Stimulated activated CD4-positive, alpha-beta T cell treated with anti-CD3 and anti-CD28 coated beads, Interleukin-4, amount 100 ng/mL, for 24 hours (primary cell): ENCODE measurements around the gene SDCBP2.
"Not testable (repeated sequence)": the region's sequence is repeated elsewhere in the genome, so short reads cannot be mapped to it uniquely, and the experiment has no call there.

Experiments
- DNase-seq: peaks from one replicate; pipeline ENCODE4 v3.0.0-alpha.2; 2020

Gene SDCBP2

GRCh38 chr20:1357921-1358671 lies 29.2 kb upstream of the SDCBP2 start:
- peak; percentile 56 for DNase-seq

GRCh38 chr20:1353956-1354355 lies 25.0 kb upstream of the SDCBP2 start:
- no peak for DNase-seq

GRCh38 chr20:1346315-1346969 lies 17.5 kb upstream of the SDCBP2 start:
- DNase-seq = no peak

- DNase-seq = no peak
Observed at GRCh38 chr20:1345756-1346093, 16.8 kb upstream of the SDCBP2 start.

DNA sequence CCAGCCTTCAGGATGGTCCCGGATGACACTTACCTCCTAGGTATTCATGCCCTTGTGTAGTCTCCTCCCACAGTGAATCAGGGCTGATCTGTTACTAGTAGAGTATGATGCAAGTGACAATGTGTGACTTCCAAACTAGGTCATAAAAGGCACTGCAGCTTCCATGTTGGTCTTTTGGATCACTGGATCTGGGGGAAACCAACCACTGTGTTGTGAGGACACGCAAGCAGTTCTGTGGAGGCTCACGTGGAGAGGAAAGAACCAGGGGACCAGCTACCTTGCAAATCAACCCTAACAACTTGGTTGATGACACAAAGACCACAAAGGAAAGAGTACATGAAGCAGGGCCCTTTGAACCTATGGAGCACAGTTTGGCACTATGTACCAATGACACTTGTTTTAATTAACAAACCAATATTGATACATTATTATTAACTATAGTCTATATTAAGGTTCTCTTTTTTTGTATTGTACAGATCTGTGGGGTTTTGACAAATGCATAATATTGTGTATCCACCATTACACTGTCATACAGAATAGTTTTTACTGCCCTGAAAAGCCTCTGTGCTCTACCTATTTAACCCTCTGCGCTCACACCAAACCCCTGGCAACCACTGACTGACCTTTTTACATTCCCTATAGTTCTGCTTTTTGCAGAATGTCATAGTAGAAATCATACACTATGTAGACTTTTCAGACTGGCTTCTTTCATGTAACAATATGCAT lies 16.3 kb upstream of the SDCBP2 start:
- DNase-seq = no peak

GRCh38 chr20:1343446-1344124 lies 14.6 kb upstream of the SDCBP2 start:
- not testable (repeated sequence) for DNase-seq

DNA sequence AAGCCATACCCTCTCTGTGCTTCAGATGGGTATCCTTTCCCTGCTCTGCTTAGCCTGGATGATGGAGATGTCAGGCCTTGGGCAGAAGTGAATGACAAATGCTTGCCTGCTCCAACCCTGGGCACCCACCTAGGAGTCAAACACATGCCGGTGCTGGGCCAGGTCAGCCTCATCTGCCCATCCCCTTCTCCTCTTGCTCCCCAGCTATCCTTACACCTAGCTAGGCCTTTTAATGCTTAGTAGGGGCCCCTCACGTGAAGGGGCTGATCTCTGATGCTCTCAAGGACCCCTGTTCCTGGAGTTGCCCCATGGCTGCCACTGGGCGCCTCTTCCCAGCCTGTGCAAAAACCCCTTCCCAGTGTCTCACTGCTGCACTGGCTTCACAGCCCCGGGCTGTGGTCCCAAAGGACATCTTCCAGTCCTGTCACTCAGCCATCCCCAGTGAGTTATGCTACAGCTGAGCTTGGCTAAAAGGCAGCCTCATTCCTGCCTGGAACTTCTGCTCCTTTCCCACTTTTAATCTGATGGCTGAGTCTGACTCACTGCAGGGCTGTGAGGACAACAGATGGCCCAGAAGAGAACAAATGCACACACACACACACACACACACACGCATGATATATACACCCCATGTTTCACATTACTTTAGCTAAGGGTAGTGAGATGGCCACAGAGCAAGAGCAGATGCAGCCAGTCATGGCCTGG lies 12.8 kb upstream of the SDCBP2 start:
- DNase-seq = no peak

DNA sequence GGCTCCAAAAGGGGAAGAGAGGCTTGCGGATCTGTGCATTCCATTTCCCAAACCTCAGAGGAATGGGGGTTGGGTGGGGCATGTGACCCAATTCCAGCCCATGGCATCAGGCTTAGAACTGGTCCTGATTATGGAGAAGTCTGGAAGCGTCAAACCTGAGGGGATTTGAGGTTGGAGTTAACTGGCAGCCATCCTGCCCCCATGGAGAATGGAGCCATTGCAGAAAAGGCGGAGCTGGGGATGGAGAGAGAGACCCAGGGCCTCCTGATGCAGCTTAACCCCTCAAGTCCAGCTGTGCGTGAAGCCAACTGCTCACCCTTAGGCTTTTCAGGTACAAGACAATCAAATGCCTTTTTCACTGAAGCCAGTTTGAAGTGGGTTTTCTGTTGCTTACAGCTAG lies 9.9 kb upstream of the SDCBP2 start:
- no peak for DNase-seq

- DNase-seq = no peak
Observed at GRCh38 chr20:1338096-1338495, 9.2 kb upstream of the SDCBP2 start.

DNA sequence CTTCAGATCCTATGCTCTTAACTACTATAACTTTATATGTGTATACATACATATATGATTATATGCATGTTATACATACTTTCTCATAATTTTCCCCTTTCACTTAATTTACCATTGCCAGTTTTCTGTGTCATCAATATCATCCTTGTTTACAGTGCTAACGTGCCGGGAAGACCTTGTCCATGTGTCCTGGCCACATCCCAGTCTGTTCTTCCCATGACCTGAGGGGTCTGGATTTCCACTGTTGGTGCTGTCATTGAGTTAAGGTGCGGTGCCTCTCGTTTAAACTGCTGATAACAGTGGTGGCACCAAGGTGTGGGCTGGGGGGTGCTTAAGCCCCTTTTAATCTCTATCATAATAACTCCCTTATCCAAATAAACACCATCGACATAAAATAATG lies 8.5 kb upstream of the SDCBP2 start:
- no peak for DNase-seq

DNA sequence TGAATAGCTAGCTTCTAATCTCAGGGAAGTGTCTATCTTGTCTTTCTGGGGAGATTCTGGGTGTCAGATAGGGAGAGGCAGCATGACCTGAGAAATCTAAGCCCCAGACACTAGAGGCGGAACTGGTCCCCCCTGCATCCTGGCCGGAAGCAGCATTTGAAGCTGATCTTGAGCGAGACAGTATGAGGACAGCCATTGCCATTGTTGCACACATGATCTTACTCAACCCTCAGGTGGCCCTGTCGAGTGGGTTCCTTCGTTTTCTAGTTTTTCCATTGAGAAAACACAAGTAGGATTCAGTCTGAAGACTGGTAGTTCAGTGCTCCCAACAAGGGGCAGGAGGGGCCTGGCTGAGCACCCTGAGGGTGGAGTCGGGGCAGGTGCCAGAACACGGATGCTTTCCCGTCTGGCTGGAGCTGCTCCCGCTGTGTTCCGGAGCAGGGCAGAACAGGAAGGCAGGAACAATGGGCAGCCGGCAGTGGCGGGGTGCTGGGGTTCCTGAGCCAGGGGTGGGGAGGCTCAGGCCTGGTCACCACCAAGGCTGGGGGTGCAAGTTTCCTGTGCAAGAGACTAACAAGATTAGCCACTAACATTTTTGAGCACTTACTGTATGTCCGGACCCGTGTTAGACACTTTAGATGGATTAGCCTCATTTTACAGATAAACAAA lies 7.9 kb upstream of the SDCBP2 start:
- DNase-seq = no peak

GRCh38 chr20:1335961-1336698 lies 7.2 kb upstream of the SDCBP2 start:
- no peak for DNase-seq

- DNase-seq = no peak
Observed at GRCh38 chr20:1334761-1335160, 5.8 kb upstream of the SDCBP2 start.

DNA sequence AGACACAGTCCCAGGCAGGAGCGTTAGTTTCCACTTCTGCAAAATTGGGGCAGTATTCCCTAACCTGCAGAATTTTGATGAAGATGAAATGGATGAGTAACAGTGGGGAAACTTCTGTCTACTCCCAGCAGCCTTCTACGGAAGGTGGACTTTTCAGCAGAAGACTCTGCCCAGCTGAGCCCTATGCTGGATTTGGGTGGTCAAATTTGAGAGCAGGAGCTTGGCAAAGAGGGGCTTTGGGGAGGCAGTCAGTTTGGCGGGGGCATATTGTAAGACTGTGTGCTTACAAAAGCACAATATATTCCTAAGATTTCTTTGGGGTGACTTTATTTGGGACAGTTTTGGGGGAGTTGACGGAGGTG lies 5.4 kb upstream of the SDCBP2 start:
- DNase-seq = no peak

- DNase-seq = no peak
Observed at GRCh38 chr20:1333462-1334369, 4.8 kb upstream of the SDCBP2 start.

DNA sequence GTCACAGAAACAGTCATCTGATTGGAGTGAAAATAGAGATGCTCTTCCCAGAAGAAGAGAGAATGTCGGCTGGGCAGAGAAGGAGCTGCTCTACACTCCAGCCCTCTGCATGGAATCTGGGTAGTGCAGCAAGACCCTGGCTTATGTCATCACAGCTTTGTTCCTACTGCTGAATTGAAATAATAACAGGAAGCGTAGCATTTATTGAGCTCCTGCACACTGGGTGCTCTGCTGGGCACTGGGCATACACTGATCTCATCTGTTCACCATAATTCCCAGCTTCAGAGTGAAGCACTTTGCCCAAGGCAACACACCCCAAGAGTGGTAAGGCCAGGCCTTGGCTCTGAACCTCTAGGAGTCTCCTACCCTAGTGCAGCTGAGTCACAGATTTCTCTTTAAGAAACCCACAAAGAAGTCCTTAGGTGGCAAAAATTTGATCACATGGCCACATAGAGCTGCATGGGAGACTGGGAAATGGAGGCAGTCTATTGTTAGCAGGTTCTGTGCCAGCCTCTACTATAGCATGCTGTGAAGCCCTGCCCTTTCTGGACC lies 3.9 kb upstream of the SDCBP2 start:
- no peak for DNase-seq

DNA sequence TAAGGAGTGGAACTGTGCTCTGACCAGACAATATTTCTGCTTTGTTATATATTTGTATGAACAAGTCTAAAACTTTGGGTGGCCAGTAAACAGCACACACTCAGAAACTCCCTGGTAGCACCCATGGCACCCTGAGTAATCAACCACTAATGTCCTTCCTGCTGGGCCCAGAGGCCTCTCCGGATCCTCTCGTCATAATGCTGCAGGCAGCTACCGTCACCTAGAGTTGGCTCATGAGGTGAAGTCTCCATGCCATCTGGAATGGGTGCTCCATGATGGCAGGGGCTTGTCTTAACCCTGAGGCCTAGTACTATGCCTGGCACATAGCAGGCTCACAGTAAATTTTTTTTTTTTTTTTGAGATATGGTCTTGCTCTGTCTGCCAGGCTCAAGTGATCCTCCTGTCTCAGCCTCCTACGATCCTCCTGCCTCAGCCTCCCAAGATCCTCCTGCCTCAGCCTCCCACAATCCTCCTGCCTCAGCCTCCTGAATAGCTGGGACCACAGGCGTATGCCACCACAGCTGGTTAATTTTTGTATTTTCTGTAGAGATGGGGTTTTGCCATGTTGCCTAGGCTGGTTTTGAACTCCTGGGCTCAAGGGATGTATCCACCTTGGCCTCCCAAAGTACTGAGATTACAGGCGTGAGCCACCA lies 3.0 kb upstream of the SDCBP2 start:
- no peak for DNase-seq

DNA sequence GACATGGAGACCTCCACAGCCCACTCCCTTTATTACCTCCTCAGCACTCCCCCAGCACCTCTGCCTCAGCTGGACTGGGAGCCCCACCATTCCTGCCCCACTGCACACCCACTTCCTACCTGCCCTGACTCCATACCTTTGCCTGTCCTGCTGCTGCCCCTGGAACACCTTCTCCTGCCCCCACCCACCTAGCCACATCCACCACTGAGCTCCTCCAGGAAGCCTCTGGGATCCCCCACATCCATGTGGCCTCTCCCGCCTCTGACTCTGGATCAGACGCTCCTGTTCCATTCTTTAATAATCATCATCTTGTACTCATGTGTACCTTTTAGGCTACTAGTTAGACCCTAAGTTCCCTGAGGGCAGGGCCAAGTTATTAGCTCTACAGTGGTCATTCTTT lies 2.2 kb upstream of the SDCBP2 start:
- no peak for DNase-seq

- DNase-seq = peak; percentile 24
Observed at GRCh38 chr20:1330075-1330830, 1.3 kb upstream of the SDCBP2 start.
